Measurements from ENCODE around the gene PRDM16.

Gene PRDM16

GRCh38 chr1:3053986-3054385 is 15.0 kb upstream of the PRDM16 start:
- no peak overlapping the region for H3K27ac ChIP-seq (ENCODE audit: low read length, poor library complexity, severe bottlenecking)
- no peak overlapping the region for H3K4me2 ChIP-seq (ENCODE audit: low read length, poor library complexity, severe bottlenecking)
- H3K4ac ChIP-seq (ENCODE audit: low read depth in 1 of 2, low read length in 2 of 2): no peak overlapping the region
- H2AK5ac ChIP-seq (ENCODE audit: low read length, severe bottlenecking): no peak overlapping the region
- no peaks in the 10 kb centered on the region for H3K9me3 ChIP-seq (ENCODE audit: control insufficient read depth, low read length)
- no peak overlapping the region for H2AFZ ChIP-seq (ENCODE audit: low read depth, low read length)
- H4K91ac ChIP-seq (ENCODE audit: low read length): no peak overlapping the region
- DNase-seq: no peak
- no peak overlapping the region for H3K4me3 ChIP-seq (ENCODE audit: insufficient read depth in 1 of 2, low read depth in 1 of 2, low read length in 2 of 2)
- H3K27me3 ChIP-seq (ENCODE audit: control insufficient read depth in 1 of 2, insufficient read depth in 1 of 2, low read length in 2 of 2): peaks cover 0 to 56% of the 10 kb centered on the region in 2 experiments
- no peaks in the 10 kb centered on the region for H3K36me3 ChIP-seq (ENCODE audit: control insufficient read depth in 1 of 2, insufficient read depth in 2 of 2, low read depth in 1 of 2, low read length in 2 of 2)
- H4K8ac ChIP-seq (ENCODE audit: low read length): no peak overlapping the region
- H3K9ac ChIP-seq (ENCODE audit: low read length): no peak overlapping the region
- H3K14ac ChIP-seq (ENCODE audit: low read length in 2 of 2): no peak overlapping the region
- H3K4me1 ChIP-seq (ENCODE audit: control insufficient read depth, insufficient read depth, low read depth, low read length): no peaks in the 10 kb centered on the region
- no peaks in the 10 kb centered on the region for H3K79me1 ChIP-seq (replicated peaks; ENCODE audit: low read length, poor library complexity, severe bottlenecking)
- no peak overlapping the region for H2BK15ac ChIP-seq (ENCODE audit: low read depth, poor library complexity, severe bottlenecking)
- H2BK5ac ChIP-seq (ENCODE audit: low read depth, low read length, poor library complexity, severe bottlenecking): no peak overlapping the region
- no peak overlapping the region for H3K18ac ChIP-seq (ENCODE audit: low read depth in 1 of 2, low read length in 2 of 2)
- H2BK120ac ChIP-seq (ENCODE audit: low read depth, low read length): no peak overlapping the region
- no peak overlapping the region for H2BK12ac ChIP-seq (ENCODE audit: low read length in 2 of 2)
- H3K23ac ChIP-seq (ENCODE audit: low read length in 2 of 2): no peak overlapping the region
- 59% methylated on average over 6 of the region's 6 CpGs for WGBS

GRCh38 chr1:3054474-3054873 is 14.5 kb upstream of the PRDM16 start:
- H3K23ac ChIP-seq (ENCODE audit: low read length in 2 of 2): no peak overlapping the region
- H3K79me1 ChIP-seq (replicated peaks; ENCODE audit: low read length, poor library complexity, severe bottlenecking): no peaks in the 10 kb centered on the region
- H2BK15ac ChIP-seq (ENCODE audit: low read depth, poor library complexity, severe bottlenecking): no peak overlapping the region
- 82% methylated on average over 12 of the region's 12 CpGs for WGBS
- no peak overlapping the region for H4K91ac ChIP-seq (ENCODE audit: low read length)
- no peak overlapping the region for H2BK120ac ChIP-seq (ENCODE audit: low read depth, low read length)
- no peak overlapping the region for H3K4ac ChIP-seq (ENCODE audit: low read depth in 1 of 2, low read length in 2 of 2)
- no peak overlapping the region for H3K4me3 ChIP-seq (ENCODE audit: insufficient read depth in 1 of 2, low read depth in 1 of 2, low read length in 2 of 2)
- no peak overlapping the region for H2BK12ac ChIP-seq (ENCODE audit: low read length in 2 of 2)
- H3K9me3 ChIP-seq (ENCODE audit: control insufficient read depth, low read length): no peaks in the 10 kb centered on the region
- H3K27me3 ChIP-seq (ENCODE audit: control insufficient read depth in 1 of 2, insufficient read depth in 1 of 2, low read length in 2 of 2): peaks cover 0 to 57% of the 10 kb centered on the region in 2 experiments
- no peak overlapping the region for H2AK5ac ChIP-seq (ENCODE audit: low read length, severe bottlenecking)
- H2BK5ac ChIP-seq (ENCODE audit: low read depth, low read length, poor library complexity, severe bottlenecking): no peak overlapping the region
- no peaks in the 10 kb centered on the region for H3K36me3 ChIP-seq (ENCODE audit: control insufficient read depth in 1 of 2, insufficient read depth in 2 of 2, low read depth in 1 of 2, low read length in 2 of 2)
- no peak overlapping the region for H3K14ac ChIP-seq (ENCODE audit: low read length in 2 of 2)
- no peak overlapping the region for H3K18ac ChIP-seq (ENCODE audit: low read depth in 1 of 2, low read length in 2 of 2)
- no peak overlapping the region for H3K4me2 ChIP-seq (ENCODE audit: low read length, poor library complexity, severe bottlenecking)
- DNase-seq: no peak
- H3K27ac ChIP-seq (ENCODE audit: low read length, poor library complexity, severe bottlenecking): no peak overlapping the region
- no peaks in the 10 kb centered on the region for H3K4me1 ChIP-seq (ENCODE audit: control insufficient read depth, insufficient read depth, low read depth, low read length)
- no peak overlapping the region for H2AFZ ChIP-seq (ENCODE audit: low read depth, low read length)
- H3K9ac ChIP-seq (ENCODE audit: low read length): no peak overlapping the region
- no peak overlapping the region for H4K8ac ChIP-seq (ENCODE audit: low read length)

GRCh38 chr1:3055051-3055450 is 14.0 kb upstream of the PRDM16 start:
- H3K27ac ChIP-seq (ENCODE audit: low read length, poor library complexity, severe bottlenecking): no peak overlapping the region
- no peaks in the 10 kb centered on the region for H3K79me1 ChIP-seq (replicated peaks; ENCODE audit: low read length, poor library complexity, severe bottlenecking)
- no peak overlapping the region for H2BK5ac ChIP-seq (ENCODE audit: low read depth, low read length, poor library complexity, severe bottlenecking)
- no peaks in the 10 kb centered on the region for H3K4me1 ChIP-seq (ENCODE audit: control insufficient read depth, insufficient read depth, low read depth, low read length)
- H3K9ac ChIP-seq (ENCODE audit: low read length): no peak overlapping the region
- H2BK15ac ChIP-seq (ENCODE audit: low read depth, poor library complexity, severe bottlenecking): no peak overlapping the region
- no peak overlapping the region for H2AK5ac ChIP-seq (ENCODE audit: low read length, severe bottlenecking)
- H3K9me3 ChIP-seq (ENCODE audit: control insufficient read depth, low read length): no peaks in the 10 kb centered on the region
- no peak overlapping the region for H3K4me3 ChIP-seq (ENCODE audit: insufficient read depth in 1 of 2, low read depth in 1 of 2, low read length in 2 of 2)
- H3K18ac ChIP-seq (ENCODE audit: low read depth in 1 of 2, low read length in 2 of 2): no peak overlapping the region
- no peak overlapping the region for H2BK12ac ChIP-seq (ENCODE audit: low read length in 2 of 2)
- no peak overlapping the region for H3K23ac ChIP-seq (ENCODE audit: low read length in 2 of 2)
- DNase-seq: no peak
- no peak overlapping the region for H3K14ac ChIP-seq (ENCODE audit: low read length in 2 of 2)
- no peak overlapping the region for H2BK120ac ChIP-seq (ENCODE audit: low read depth, low read length)
- no peak overlapping the region for H4K91ac ChIP-seq (ENCODE audit: low read length)
- H3K4me2 ChIP-seq (ENCODE audit: low read length, poor library complexity, severe bottlenecking): no peak overlapping the region
- no peak overlapping the region for H3K4ac ChIP-seq (ENCODE audit: low read depth in 1 of 2, low read length in 2 of 2)
- peaks cover 0 to 62% of the 10 kb centered on the region in 2 experiments for H3K27me3 ChIP-seq (ENCODE audit: control insufficient read depth in 1 of 2, insufficient read depth in 1 of 2, low read length in 2 of 2)
- WGBS: 82% methylated on average over 5 of the region's 9 CpGs
- no peak overlapping the region for H2AFZ ChIP-seq (ENCODE audit: low read depth, low read length)
- no peak overlapping the region for H4K8ac ChIP-seq (ENCODE audit: low read length)
- H3K36me3 ChIP-seq (ENCODE audit: control insufficient read depth in 1 of 2, insufficient read depth in 2 of 2, low read depth in 1 of 2, low read length in 2 of 2): no peaks in the 10 kb centered on the region

GRCh38 chr1:3056641-3057040 is 12.4 kb upstream of the PRDM16 start:
- Histone ChIP-seq H3K4me2 (ENCODE audit: low read length, poor library complexity, severe bottlenecking) (no peak overlapping the region), H2AK5ac (ENCODE audit: low read length, severe bottlenecking) (no peak overlapping the region), H4K8ac (ENCODE audit: low read length) (no peak overlapping the region), H3K27ac (ENCODE audit: low read length, poor library complexity, severe bottlenecking) (no peak overlapping the region), H3K27me3 (ENCODE audit: control insufficient read depth in 1 of 2, insufficient read depth in 1 of 2, low read length in 2 of 2) (peaks cover 4 to 73% of the 10 kb centered on the region in 2 experiments), H3K18ac (ENCODE audit: low read depth in 1 of 2, low read length in 2 of 2) (no peak overlapping the region), H2AFZ (ENCODE audit: low read depth, low read length) (no peak overlapping the region), H2BK5ac (ENCODE audit: low read depth, low read length, poor library complexity, severe bottlenecking) (no peak overlapping the region), H3K4me3 (ENCODE audit: insufficient read depth in 1 of 2, low read depth in 1 of 2, low read length in 2 of 2) (no peak overlapping the region), H3K79me1 (replicated peaks; ENCODE audit: low read length, poor library complexity, severe bottlenecking) (no peaks in the 10 kb centered on the region), H3K23ac (ENCODE audit: low read length in 2 of 2) (no peak overlapping the region), H4K91ac (ENCODE audit: low read length) (no peak overlapping the region), H2BK12ac (ENCODE audit: low read length in 2 of 2) (no peak overlapping the region), H3K14ac (ENCODE audit: low read length in 2 of 2) (no peak overlapping the region), H3K9me3 (ENCODE audit: control insufficient read depth, low read length) (no peaks in the 10 kb centered on the region), H3K4me1 (ENCODE audit: control insufficient read depth, insufficient read depth, low read depth, low read length) (no peaks in the 10 kb centered on the region), H3K36me3 (ENCODE audit: control insufficient read depth in 1 of 2, insufficient read depth in 2 of 2, low read depth in 1 of 2, low read length in 2 of 2) (no peaks in the 10 kb centered on the region), H3K4ac (ENCODE audit: low read depth in 1 of 2, low read length in 2 of 2) (no peak overlapping the region), H2BK15ac (ENCODE audit: low read depth, poor library complexity, severe bottlenecking) (no peak overlapping the region), H3K9ac (ENCODE audit: low read length) (no peak overlapping the region), H2BK120ac (ENCODE audit: low read depth, low read length) (no peak overlapping the region)
- no peak for DNase-seq
- 80% methylated on average over 5 of the region's 5 CpGs for WGBS
